ENCODE data around the gene RIN3.

GRCh38 chr14:92719890-92720323 is 206.3 kb downstream of the RIN3 start:
- TF ChIP-seq CTCF (conservative IDR thresholded peaks at IDR 0.05; ENCODE audit: low read depth, low read length) (no peak), EZH2 (IDR thresholded peaks at IDR 0.05; ENCODE audit: borderline replicate concordance, low read depth, low read length, poor library complexity, severe bottlenecking) (no peak)
